SK-N-SH (cell line): ENCODE measurements around the gene SMAD5.

Experiments used
- CTCF ChIP-seq: fragments of 200-600 bp; sonication (generic); IDR thresholded peaks from 2 replicates; pipeline ENCODE4 v1.6.1; 2017; ENCODE audit warnings: antibody characterized with exemption, mild to moderate bottlenecking, moderate library complexity
- NFIC ChIP-seq: IDR thresholded peaks from 2 replicates; pipeline ENCODE4 v1.4.0; 2012; ENCODE audit warnings: borderline replicate concordance
- POLR2AphosphoS5 ChIP-seq: IDR thresholded peaks from 2 replicates; pipeline ENCODE4 v1.6.1; 2012; ENCODE audit warnings: low read depth, low read length
- RFX5 ChIP-seq: IDR thresholded peaks from 2 replicates; pipeline ENCODE4 v1.6.1; 2012; ENCODE audit warnings: mild to moderate bottlenecking, improper control_type of control experiment, low read length
- USF2 ChIP-seq: fragments of 150-350 bp; IDR thresholded peaks from 2 replicates; pipeline ENCODE4 v1.6.1; 2017; ENCODE audit warnings: antibody characterized with exemption, low read length, low read depth, borderline replicate concordance
- TF ChIP-seq, protein P1 (sequence below): fragments of 150-350 bp; IDR thresholded peaks from 2 replicates; pipeline ENCODE4 v1.6.1; 2016; ENCODE audit warnings: mild to moderate bottlenecking, low read depth, low read length

DNA sequence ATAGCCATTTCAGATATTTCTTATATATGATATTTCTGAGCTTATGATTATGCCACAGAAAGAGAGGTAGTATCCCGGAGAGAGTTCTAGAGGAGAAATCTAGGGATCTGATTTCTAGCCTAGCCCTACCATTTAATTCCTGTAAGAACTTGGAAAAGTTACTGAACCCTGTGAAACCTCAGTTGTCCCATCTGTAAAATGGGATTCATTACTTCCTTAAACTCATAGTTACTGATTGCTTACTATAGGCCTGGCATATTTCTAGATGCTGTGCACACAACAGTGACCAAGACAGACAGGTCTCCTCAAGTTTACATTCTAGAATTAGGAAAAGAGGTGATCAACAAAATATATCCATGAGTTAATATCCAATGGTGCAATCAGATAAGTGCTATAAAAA, 30.8 kb upstream of the SMAD5 start:
- TF ChIP-seq NFIC (no peak), CTCF (no peak), USF2 (no peak), POLR2AphosphoS5 (no peak), RFX5 (no peak)
- TF ChIP-seq, protein P1, sequence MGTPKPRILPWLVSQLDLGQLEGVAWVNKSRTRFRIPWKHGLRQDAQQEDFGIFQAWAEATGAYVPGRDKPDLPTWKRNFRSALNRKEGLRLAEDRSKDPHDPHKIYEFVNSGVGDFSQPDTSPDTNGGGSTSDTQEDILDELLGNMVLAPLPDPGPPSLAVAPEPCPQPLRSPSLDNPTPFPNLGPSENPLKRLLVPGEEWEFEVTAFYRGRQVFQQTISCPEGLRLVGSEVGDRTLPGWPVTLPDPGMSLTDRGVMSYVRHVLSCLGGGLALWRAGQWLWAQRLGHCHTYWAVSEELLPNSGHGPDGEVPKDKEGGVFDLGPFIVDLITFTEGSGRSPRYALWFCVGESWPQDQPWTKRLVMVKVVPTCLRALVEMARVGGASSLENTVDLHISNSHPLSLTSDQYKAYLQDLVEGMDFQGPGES: no peak
